HepG2 (cell line): ENCODE results near the gene ACOT6. TPM values are rescaled to one million over a fixed set of nuclear protein-coding genes. Genes with fewer than 3 reads are reported as not detected.
A peak's percentile ranks its signal among the peaks of the same experiment; 100 is the strongest.

Experiments
- CHD4 ChIP-seq: fragments of 200-600 bp; sonication (generic); IDR thresholded peaks from 2 replicates; pipeline ENCODE4 v1.7.0; 2017; ENCODE audit warnings: mild to moderate bottlenecking, low read length, borderline replicate concordance
- ISL2 ChIP-seq: sonication (generic); formaldehyde crosslinking; IDR thresholded peaks from 2 replicates; pipeline ENCODE4 v1.5.0; 2020; ENCODE audit warnings: missing genetic modification reagents
- JDP2 ChIP-seq: sonication (generic); formaldehyde crosslinking; IDR thresholded peaks from 2 replicates; pipeline ENCODE4 v1.8.1; 2022; ENCODE audit warnings: missing genetic modification reagents, borderline replicate concordance
- NCOA2 ChIP-seq: sonication (generic); formaldehyde crosslinking; IDR thresholded peaks from 2 replicates; pipeline ENCODE4 v1.8.0; 2022; ENCODE audit warnings: inconsistent platforms
- NFIB ChIP-seq: sonication (generic); formaldehyde crosslinking; IDR thresholded peaks from 2 replicates; pipeline ENCODE4 v1.9.0; 2021; ENCODE audit warnings: missing genetic modification reagents, mild to moderate bottlenecking, borderline replicate concordance
- NFRKB ChIP-seq: fragments of 450-650 bp; IDR thresholded peaks from 2 replicates; pipeline ENCODE4 v1.6.1; 2017
- REPIN1 ChIP-seq: sonication (generic); formaldehyde crosslinking; IDR thresholded peaks from 2 replicates; pipeline ENCODE4 v1.8.0; 2022; ENCODE audit warnings: missing genetic modification reagents, low read depth, mild to moderate bottlenecking, borderline replicate concordance
- THYN1 ChIP-seq: sonication (generic); formaldehyde crosslinking; IDR thresholded peaks from 2 replicates; pipeline ENCODE4 v1.8.1; 2023; ENCODE audit warnings: low read depth, mild to moderate bottlenecking, moderate library complexity, missing genetic modification reagents, borderline replicate concordance
- TOPORS ChIP-seq: sonication (generic); formaldehyde crosslinking; IDR thresholded peaks from 2 replicates; pipeline ENCODE4 v1.8.0; 2023; ENCODE audit warnings: mild to moderate bottlenecking, missing genetic modification reagents
- TRIM24 ChIP-seq: sonication (generic); formaldehyde crosslinking; IDR thresholded peaks from 2 replicates; pipeline ENCODE4 v1.8.0; 2022; ENCODE audit warnings: mild to moderate bottlenecking, missing genetic modification reagents
- ZFP37 ChIP-seq: sonication (generic); formaldehyde crosslinking; IDR thresholded peaks from 2 replicates; pipeline ENCODE4 v1.4.0; 2020; ENCODE audit warnings: missing genetic modification reagents, borderline replicate concordance
- ZNF263 ChIP-seq: sonication (generic); formaldehyde crosslinking; IDR thresholded peaks from 2 replicates; pipeline ENCODE4 v1.4.0; 2020; ENCODE audit warnings: missing genetic modification reagents
- ZNF383 ChIP-seq: sonication (generic); formaldehyde crosslinking; IDR thresholded peaks from 2 replicates; pipeline ENCODE4 v1.4.0; 2020; ENCODE audit warnings: missing genetic modification reagents, mild to moderate bottlenecking, borderline replicate concordance
- ZNF530 ChIP-seq: sonication (generic); formaldehyde crosslinking; IDR thresholded peaks from 2 replicates; pipeline ENCODE4 v1.5.0; 2020; ENCODE audit warnings: low read depth, mild to moderate bottlenecking, missing genetic modification reagents
- ZNF589 ChIP-seq: sonication (generic); formaldehyde crosslinking; conservative IDR thresholded peaks from 2 replicates; pipeline ENCODE4 v1.8.0; 2022; ENCODE audit warnings: mild to moderate bottlenecking, moderate library complexity, missing genetic modification reagents
- polyA plus RNA-seq, 8 experiments: library from polyadenylated mRNA; depleted of rRNA in 3 of 8; stranded (reverse) in 7 of 8; unstranded in 1 of 8; fragments of >200 nt; fragmentation: Illumina TruSeq in 4 of 8; extraction: Trizol in 4 of 8; gene quantifications; 2 replicates each; pipeline versions ENCODE4 v1.2.1 to v1.2.3, GENCODE V29; 2011 to 2016; ENCODE audit warnings: low read depth in 4 of 8, missing spikeins in 1 of 8, mixed read lengths in 1 of 8; ENCODE audit not compliant: insufficient read depth in 1 of 8
- total RNA-seq, 5 experiments: library from RNA; depleted of rRNA; stranded (reverse); fragments of >200 nt; fragmentation: Illumina TruSeq; extraction: Trizol; gene quantifications; 2 replicates each; pipeline ENCODE4 v1.2.3, GENCODE V29; 2016; ENCODE audit warnings: low read depth in 1 of 5
- TF ChIP-seq, protein P1 (sequence below): sonication (generic); formaldehyde crosslinking; IDR thresholded peaks from 2 replicates; pipeline ENCODE4 v1.5.0; 2020; ENCODE audit warnings: missing genetic modification reagents
- TF ChIP-seq, protein P2 (sequence below): sonication (generic); formaldehyde crosslinking; IDR thresholded peaks from 2 replicates; pipeline ENCODE4 v1.4.0; 2020; ENCODE audit warnings: mild to moderate bottlenecking, missing genetic modification reagents
- TF ChIP-seq, protein P3 (sequence below), 2 experiments: sonication (generic) in 1 of 2; formaldehyde crosslinking in 1 of 2; IDR thresholded peaks; 2 replicates each; pipeline versions ENCODE4 v1.6.1 to v1.9.0; 2014 to 2022; ENCODE audit warnings: antibody characterized with exemption in 1 of 2, borderline replicate concordance in 1 of 2, inconsistent platforms in 1 of 2, low read depth in 1 of 2, missing genetic modification reagents in 1 of 2

ACOT6 gene
- total and polyA plus RNA-seq, 2 of the 13 experiments (the other 11 are each of a cell fraction or from before 2014, with no cell fraction given) = 0.15 to 0.27 TPM

DNA sequence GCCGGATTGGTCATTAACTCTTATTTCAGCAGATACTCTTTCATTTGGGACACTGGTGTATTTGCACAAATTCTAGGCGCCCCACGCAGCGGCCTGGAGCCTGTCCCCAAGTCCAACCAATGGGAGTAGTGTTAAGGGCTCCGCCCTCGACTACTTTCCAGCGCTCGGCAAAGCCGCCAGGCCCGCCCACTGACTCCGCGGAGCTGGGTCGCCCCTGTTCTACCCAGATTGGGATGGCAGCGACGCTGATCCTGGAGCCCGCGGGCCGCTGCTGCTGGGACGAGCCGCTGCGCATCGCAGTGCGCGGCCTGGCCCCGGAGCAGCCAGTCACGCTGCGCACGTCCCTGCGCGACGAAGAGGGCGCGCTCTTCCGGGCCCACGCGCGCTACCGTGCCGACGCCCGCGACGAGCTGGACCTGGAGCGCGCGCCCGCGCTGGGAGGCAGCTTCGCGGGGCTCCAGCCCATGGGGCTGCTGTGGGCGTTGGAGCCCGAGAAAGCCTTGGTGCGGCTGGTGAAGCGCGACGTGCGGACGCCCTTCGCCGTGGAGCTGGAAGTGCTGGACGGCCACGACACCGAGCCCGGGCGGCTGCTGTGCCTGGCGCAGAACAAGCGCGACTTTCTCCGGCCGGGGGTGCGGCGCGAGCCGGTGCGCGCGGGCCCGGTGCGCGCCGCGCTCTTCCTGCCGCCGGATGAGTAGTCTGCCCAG is at the start of gene ACOT6 (continued):
- TF ChIP-seq, protein P1, sequence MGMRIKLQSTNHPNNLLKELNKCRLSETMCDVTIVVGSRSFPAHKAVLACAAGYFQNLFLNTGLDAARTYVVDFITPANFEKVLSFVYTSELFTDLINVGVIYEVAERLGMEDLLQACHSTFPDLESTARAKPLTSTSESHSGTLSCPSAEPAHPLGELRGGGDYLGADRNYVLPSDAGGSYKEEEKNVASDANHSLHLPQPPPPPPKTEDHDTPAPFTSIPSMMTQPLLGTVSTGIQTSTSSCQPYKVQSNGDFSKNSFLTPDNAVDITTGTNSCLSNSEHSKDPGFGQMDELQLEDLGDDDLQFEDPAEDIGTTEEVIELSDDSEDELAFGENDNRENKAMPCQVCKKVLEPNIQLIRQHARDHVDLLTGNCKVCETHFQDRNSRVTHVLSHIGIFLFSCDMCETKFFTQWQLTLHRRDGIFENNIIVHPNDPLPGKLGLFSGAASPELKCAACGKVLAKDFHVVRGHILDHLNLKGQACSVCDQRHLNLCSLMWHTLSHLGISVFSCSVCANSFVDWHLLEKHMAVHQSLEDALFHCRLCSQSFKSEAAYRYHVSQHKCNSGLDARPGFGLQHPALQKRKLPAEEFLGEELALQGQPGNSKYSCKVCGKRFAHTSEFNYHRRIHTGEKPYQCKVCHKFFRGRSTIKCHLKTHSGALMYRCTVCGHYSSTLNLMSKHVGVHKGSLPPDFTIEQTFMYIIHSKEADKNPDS (CRISPR knock-in tag) = no peak
- peak; percentile 64; the same call in 1 of the 2 replicates for TF ChIP-seq TOPORS (CRISPR knock-in tag)
- no peak for TF ChIP-seq NFRKB
- TF ChIP-seq, protein P2, sequence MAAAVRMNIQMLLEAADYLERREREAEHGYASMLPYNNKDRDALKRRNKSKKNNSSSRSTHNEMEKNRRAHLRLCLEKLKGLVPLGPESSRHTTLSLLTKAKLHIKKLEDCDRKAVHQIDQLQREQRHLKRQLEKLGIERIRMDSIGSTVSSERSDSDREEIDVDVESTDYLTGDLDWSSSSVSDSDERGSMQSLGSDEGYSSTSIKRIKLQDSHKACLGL (CRISPR knock-in tag) = peak; percentile 48
- no peak for TF ChIP-seq TRIM24
- peak; percentile 78 for TF ChIP-seq REPIN1 (CRISPR knock-in tag)
- no peak; the same call in 1 of the 2 replicates for TF ChIP-seq NCOA2 (CRISPR knock-in tag)
- no peak for TF ChIP-seq ZNF589 (CRISPR knock-in tag)
- no peak for TF ChIP-seq CHD4
- TF ChIP-seq ZNF383 (CRISPR knock-in tag) = no peak
- TF ChIP-seq ZNF530 = no peak
- TF ChIP-seq THYN1 (CRISPR knock-in tag) = no peak
- TF ChIP-seq NFIB (CRISPR knock-in tag) = no peak
- TF ChIP-seq JDP2 (CRISPR knock-in tag) = no peak
- TF ChIP-seq ISL2 (CRISPR knock-in tag) = no peak
- no peak for TF ChIP-seq ZNF263 (CRISPR knock-in tag)
- TF ChIP-seq ZFP37 = no peak
- TF ChIP-seq, protein P3, sequence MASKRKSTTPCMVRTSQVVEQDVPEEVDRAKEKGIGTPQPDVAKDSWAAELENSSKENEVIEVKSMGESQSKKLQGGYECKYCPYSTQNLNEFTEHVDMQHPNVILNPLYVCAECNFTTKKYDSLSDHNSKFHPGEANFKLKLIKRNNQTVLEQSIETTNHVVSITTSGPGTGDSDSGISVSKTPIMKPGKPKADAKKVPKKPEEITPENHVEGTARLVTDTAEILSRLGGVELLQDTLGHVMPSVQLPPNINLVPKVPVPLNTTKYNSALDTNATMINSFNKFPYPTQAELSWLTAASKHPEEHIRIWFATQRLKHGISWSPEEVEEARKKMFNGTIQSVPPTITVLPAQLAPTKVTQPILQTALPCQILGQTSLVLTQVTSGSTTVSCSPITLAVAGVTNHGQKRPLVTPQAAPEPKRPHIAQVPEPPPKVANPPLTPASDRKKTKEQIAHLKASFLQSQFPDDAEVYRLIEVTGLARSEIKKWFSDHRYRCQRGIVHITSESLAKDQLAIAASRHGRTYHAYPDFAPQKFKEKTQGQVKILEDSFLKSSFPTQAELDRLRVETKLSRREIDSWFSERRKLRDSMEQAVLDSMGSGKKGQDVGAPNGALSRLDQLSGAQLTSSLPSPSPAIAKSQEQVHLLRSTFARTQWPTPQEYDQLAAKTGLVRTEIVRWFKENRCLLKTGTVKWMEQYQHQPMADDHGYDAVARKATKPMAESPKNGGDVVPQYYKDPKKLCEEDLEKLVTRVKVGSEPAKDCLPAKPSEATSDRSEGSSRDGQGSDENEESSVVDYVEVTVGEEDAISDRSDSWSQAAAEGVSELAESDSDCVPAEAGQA (IDR thresholded peaks at IDR 0.05; ENCODE audit: low read depth) = no peak
- TF ChIP-seq, protein P3 (CRISPR knock-in tag; IDR thresholded peaks at IDR 0.05; ENCODE audit: borderline replicate concordance) = no peak
